Panc1 (cell line): ENCODE measurements around the gene CNPY2.

Experiments
- CTCF ChIP-seq: fragments of 450-650 bp; IDR thresholded peaks from 2 replicates; pipeline ENCODE4 v1.5.1; 2017; ENCODE audit warnings: mild to moderate bottlenecking
- POLR2AphosphoS5 ChIP-seq: IDR thresholded peaks from 2 replicates; pipeline ENCODE4 v1.6.1; 2012; ENCODE audit warnings: mild to moderate bottlenecking, low read depth, low read length, moderate library complexity
- REST ChIP-seq, 2 experiments: IDR thresholded peaks; 2 replicates each; pipeline ENCODE4 v1.6.1; 2011 to 2012; ENCODE audit warnings: low read depth in 2 of 2, control low read depth in 1 of 2, low read length in 1 of 2, mild to moderate bottlenecking in 1 of 2, moderate library complexity in 1 of 2; ENCODE audit not compliant: insufficient read depth in 1 of 2
- SIN3A ChIP-seq: IDR thresholded peaks from 2 replicates; pipeline ENCODE4 v1.6.1; 2012; ENCODE audit warnings: low read depth, mild to moderate bottlenecking, low read length, moderate library complexity, borderline replicate concordance; ENCODE audit not compliant: insufficient read depth
- TCF7L2 ChIP-seq: IDR thresholded peaks from 2 replicates; pipeline ENCODE4 v1.6.1; 2011; ENCODE audit warnings: mild to moderate bottlenecking, low read depth, low read length, inconsistent platforms

DNA sequence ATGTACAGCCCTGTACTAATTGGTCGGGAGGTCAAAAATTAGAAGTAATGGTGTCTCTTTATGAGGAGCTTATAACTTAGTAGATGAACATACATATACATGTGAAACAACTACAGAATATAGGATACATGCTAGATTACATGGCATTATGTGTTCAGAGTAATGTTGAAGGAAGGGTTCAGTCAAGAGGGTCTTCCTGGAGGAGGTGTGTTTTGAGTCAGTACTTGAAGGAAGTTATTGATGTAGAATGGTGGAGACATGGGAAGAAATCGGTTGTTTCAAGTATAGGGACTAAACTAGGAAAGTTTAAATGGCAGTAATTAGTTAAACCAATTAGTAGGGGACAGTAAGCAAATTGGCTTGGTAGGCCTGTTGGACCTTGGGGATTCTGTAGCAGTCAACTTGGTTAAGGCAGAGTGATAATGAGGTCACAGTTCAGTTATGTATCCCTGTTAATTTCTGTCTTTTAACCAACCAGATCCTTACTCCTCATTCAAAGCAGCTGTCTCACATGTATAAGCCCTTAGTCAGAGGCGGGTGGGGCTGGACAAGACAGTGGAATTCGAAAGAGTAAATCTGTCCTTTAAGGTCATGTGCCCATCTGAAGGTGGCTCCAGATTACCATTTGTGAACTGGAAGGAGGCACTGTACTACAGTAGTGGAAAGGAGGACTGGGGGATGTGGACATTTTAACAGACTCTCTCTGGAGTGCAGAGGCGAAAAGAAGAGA, 54.1 kb downstream of the CNPY2 start:
- TF ChIP-seq CTCF, result no peak
- no peak for TF ChIP-seq REST (IDR thresholded peaks at IDR 0.05; ENCODE audit: insufficient read depth in 1 of 2, low read depth in 2 of 2, low read length in 1 of 2)
- no peak for TF ChIP-seq POLR2AphosphoS5
- TF ChIP-seq SIN3A, result no peak
- no peak for TF ChIP-seq TCF7L2
